Fibroblast of lung (primary cell): ENCODE measurements around the gene APC2. TPM values are rescaled to one million over a fixed set of nuclear protein-coding genes. Genes with fewer than 3 reads are reported as not detected.

Experiments
- DNase-seq, 2 donors: peaks; one replicate each; pipeline versions ENCODE4 v3.0.0 to v3.0.0-alpha.2; 2010; ENCODE audit warnings: low read depth in 2 of 2
- H2AFZ ChIP-seq: 2 replicates; pipeline ENCODE4 v1.5.1; 2012; ENCODE audit warnings: low read length, control low read depth, inconsistent platforms
- H3K27ac ChIP-seq: 2 replicates; pipeline ENCODE4 v1.5.1; 2011; ENCODE audit warnings: low read length, control low read depth; ENCODE audit not compliant: insufficient read depth
- H3K27me3 ChIP-seq: 2 replicates; pipeline ENCODE4 v1.5.1; 2011; ENCODE audit warnings: mild to moderate bottlenecking, low read length; ENCODE audit not compliant: control insufficient read depth, insufficient read depth
- H3K36me3 ChIP-seq: 2 replicates; pipeline ENCODE4 v1.5.1; 2011; ENCODE audit warnings: low read length; ENCODE audit not compliant: control insufficient read depth, insufficient read depth
- H3K4me1 ChIP-seq: 2 replicates; pipeline ENCODE4 v1.5.1; 2011; ENCODE audit warnings: low read length; ENCODE audit not compliant: control insufficient read depth, insufficient read depth; ENCODE audit errors: extremely low read depth
- H3K4me2 ChIP-seq: 2 replicates; pipeline ENCODE4 v1.5.1; 2011; ENCODE audit warnings: low read length, control low read depth; ENCODE audit not compliant: insufficient read depth; ENCODE audit errors: extremely low read depth
- H3K4me3 ChIP-seq, 4 experiments: fragments of 200-600 bp in 1 of 4; sonication (generic) in 1 of 4; replicated peaks in 1 of 4; 2 replicates each; pipeline ENCODE4 v1.5.1; 2011 to 2016; ENCODE audit warnings: low read length in 4 of 4, low read depth in 3 of 4, mild to moderate bottlenecking in 3 of 4, control low read depth in 2 of 4, inconsistent platforms in 1 of 4, mixed read lengths in 1 of 4; ENCODE audit not compliant: insufficient read depth in 1 of 4; ENCODE audit errors: control extremely low read depth in 1 of 4
- H3K79me2 ChIP-seq: 2 replicates; pipeline ENCODE4 v1.5.1; 2012; ENCODE audit warnings: mild to moderate bottlenecking, low read length, inconsistent platforms; ENCODE audit not compliant: control insufficient read depth, insufficient read depth
- H3K9ac ChIP-seq: 2 replicates; pipeline ENCODE4 v1.5.1; 2011; ENCODE audit warnings: mild to moderate bottlenecking, low read length, control low read depth; ENCODE audit not compliant: insufficient read depth
- H3K9me3 ChIP-seq: 2 replicates; pipeline ENCODE4 v1.5.1; 2012; ENCODE audit warnings: low read depth, low read length; ENCODE audit not compliant: control insufficient read depth, insufficient read depth
- H4K20me1 ChIP-seq: 2 replicates; pipeline ENCODE4 v1.5.1; 2011; ENCODE audit warnings: low read length; ENCODE audit not compliant: control insufficient read depth, insufficient read depth; ENCODE audit errors: extremely low read depth
- EZH2 ChIP-seq: IDR thresholded peaks from 2 replicates; pipeline ENCODE4 v1.5.1; 2012; ENCODE audit warnings: low read length, control low read depth, mild to moderate bottlenecking; ENCODE audit errors: missing control alignments
- polyA plus RNA-seq, 2 donors: library from polyadenylated mRNA; depleted of rRNA in 1 of 2; stranded (reverse) in 1 of 2; unstranded in 1 of 2; fragments of >200 nt; gene quantifications; 2 replicates each; pipeline ENCODE4 v1.2.1, GENCODE V29; 2011 to 2012; ENCODE audit warnings: missing spikeins in 1 of 2
- total RNA-seq: library from RNA; depleted of rRNA; stranded (reverse); fragments of >200 nt; gene quantifications from 2 replicates; pipeline ENCODE4 v1.2.1, GENCODE V29; 2014
- TF ChIP-seq, protein P1 (sequence below), 2 donors: IDR thresholded peaks in 1 of 2; conservative IDR thresholded peaks in 1 of 2; 1 replicate in 1 of 2; 2 replicates in 1 of 2; pipeline ENCODE4 v1.5.1; 2011 to 2012; ENCODE audit warnings: low read length in 2 of 2, control low read depth in 1 of 2, inconsistent platforms in 1 of 2, low read depth in 1 of 2, mild to moderate bottlenecking in 1 of 2

The APC2 gene
- total and polyA plus RNA-seq, 2 donors (not counting 1 experiment from before 2014, with no cell fraction given), result 0.01 to 0.50 TPM

DNA sequence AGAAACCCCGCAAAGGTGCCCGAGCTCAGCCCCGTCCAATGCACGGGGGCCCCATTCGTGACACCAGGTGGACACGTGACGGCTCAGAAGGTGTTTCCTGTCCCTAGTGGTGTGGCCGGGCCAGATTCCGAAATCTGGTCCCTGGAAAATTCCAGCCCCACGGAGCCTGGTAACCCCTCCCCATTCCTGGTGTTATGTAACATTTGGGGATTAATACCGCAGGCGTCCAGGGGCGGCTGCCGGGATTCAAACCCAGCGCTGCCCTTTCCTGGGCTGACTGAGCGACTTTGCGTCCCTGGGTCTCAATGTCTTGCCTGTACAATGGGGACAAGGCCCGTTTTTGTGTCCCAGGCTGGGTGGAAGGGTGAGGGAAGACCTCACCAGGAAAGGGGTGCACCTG is 72.9 kb downstream of the APC2 start:
- Histone ChIP-seq H3K79me2 (no peaks in the 10 kb centered on the region), H3K4me1 (no peaks in the 10 kb centered on the region), H3K4me3 (no peak overlapping the region), H3K36me3 (no peaks in the 10 kb centered on the region), H3K27me3 (peaks cover 21% of the 10 kb centered on the region), H3K9ac (no peak overlapping the region), H2AFZ (no peak overlapping the region), H3K27ac (no peak overlapping the region), H3K4me2 (no peak overlapping the region), H3K9me3 (no peaks in the 10 kb centered on the region), H4K20me1 (no peaks in the 10 kb centered on the region)
- DNase-seq, result no peak
- no peak for TF ChIP-seq EZH2
- TF ChIP-seq, protein P1, sequence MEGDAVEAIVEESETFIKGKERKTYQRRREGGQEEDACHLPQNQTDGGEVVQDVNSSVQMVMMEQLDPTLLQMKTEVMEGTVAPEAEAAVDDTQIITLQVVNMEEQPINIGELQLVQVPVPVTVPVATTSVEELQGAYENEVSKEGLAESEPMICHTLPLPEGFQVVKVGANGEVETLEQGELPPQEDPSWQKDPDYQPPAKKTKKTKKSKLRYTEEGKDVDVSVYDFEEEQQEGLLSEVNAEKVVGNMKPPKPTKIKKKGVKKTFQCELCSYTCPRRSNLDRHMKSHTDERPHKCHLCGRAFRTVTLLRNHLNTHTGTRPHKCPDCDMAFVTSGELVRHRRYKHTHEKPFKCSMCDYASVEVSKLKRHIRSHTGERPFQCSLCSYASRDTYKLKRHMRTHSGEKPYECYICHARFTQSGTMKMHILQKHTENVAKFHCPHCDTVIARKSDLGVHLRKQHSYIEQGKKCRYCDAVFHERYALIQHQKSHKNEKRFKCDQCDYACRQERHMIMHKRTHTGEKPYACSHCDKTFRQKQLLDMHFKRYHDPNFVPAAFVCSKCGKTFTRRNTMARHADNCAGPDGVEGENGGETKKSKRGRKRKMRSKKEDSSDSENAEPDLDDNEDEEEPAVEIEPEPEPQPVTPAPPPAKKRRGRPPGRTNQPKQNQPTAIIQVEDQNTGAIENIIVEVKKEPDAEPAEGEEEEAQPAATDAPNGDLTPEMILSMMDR (conservative IDR thresholded peaks at IDR 0.05 in 1 of 2, IDR thresholded peaks at IDR 0.05 in 1 of 2; ENCODE audit: low read depth in 1 of 2, low read length in 2 of 2), result no peak

Other genes starting within 250 kb of the APC2 start
- 96.6 and 100 TPM in 2 replicates for gene STK11, start 244.3 kb upstream of the APC2 start, total RNA-seq
- gene STK11, start 244.3 kb upstream of the APC2 start, polyA plus RNA-seq, result 23.7 TPM in 2 replicates
- gene CBARP, start 212.1 kb upstream of the APC2 start, total RNA-seq, result 1.5 TPM in 2 replicates
- 0.31 and 1.0 TPM in 2 replicates for gene CBARP, start 212.1 kb upstream of the APC2 start, polyA plus RNA-seq
- gene ATP5F1D, start 208.4 kb upstream of the APC2 start, total RNA-seq, result 13.4 and 20.5 TPM in 2 replicates
- 53.8 and 79.8 TPM in 2 replicates for gene ATP5F1D, start 208.4 kb upstream of the APC2 start, polyA plus RNA-seq
- 13.6 and 18.8 TPM in 2 replicates for gene MIDN, start 201.5 kb upstream of the APC2 start, total RNA-seq
- gene MIDN, start 201.5 kb upstream of the APC2 start, polyA plus RNA-seq, result 12.0 and 18.0 TPM in 2 replicates
- gene CIRBP, start 180.8 kb upstream of the APC2 start, total RNA-seq, result 104 and 110 TPM in 2 replicates
- 260 and 298 TPM in 2 replicates for gene CIRBP, start 180.8 kb upstream of the APC2 start, polyA plus RNA-seq
- gene FAM174C, start 174.6 kb upstream of the APC2 start, total RNA-seq, result 22.5 and 24.7 TPM in 2 replicates
- gene FAM174C, start 174.6 kb upstream of the APC2 start, polyA plus RNA-seq, result 16.1 and 23.7 TPM in 2 replicates
- 0.17 TPM in 1 of 2 replicates, not detected in the other for gene EFNA2, start 164.2 kb upstream of the APC2 start, total RNA-seq
- gene EFNA2, start 164.2 kb upstream of the APC2 start, polyA plus RNA-seq, result not detected in 2 replicates
- gene NDUFS7, start 66.2 kb upstream of the APC2 start, total RNA-seq, result 55.0 and 71.2 TPM in 2 replicates
- gene NDUFS7, start 66.2 kb upstream of the APC2 start, polyA plus RNA-seq, result 29.6 and 30.3 TPM in 2 replicates
- gene GAMT, start 48.6 kb upstream of the APC2 start, total RNA-seq, result 31.1 and 44.1 TPM in 2 replicates
- gene GAMT, start 48.6 kb upstream of the APC2 start, polyA plus RNA-seq, result 20.0 and 32.6 TPM in 2 replicates
- 34.9 and 49.5 TPM in 2 replicates for gene DAZAP1, start 42.5 kb upstream of the APC2 start, total RNA-seq
- 44.6 and 65.4 TPM in 2 replicates for gene DAZAP1, start 42.5 kb upstream of the APC2 start, polyA plus RNA-seq
- 369 and 494 TPM in 2 replicates for gene RPS15, start 11.7 kb upstream of the APC2 start, total RNA-seq
- 878 and 1,038 TPM in 2 replicates for gene RPS15, start 11.7 kb upstream of the APC2 start, polyA plus RNA-seq
- 21.8 and 24.8 TPM in 2 replicates for gene C19orf25, start 29.1 kb downstream of the APC2 start, total RNA-seq
- gene C19orf25, start 29.1 kb downstream of the APC2 start, polyA plus RNA-seq, result 11.2 and 12.0 TPM in 2 replicates
- 1.5 and 3.5 TPM in 2 replicates for gene PCSK4, start 40.2 kb downstream of the APC2 start, total RNA-seq
- gene PCSK4, start 40.2 kb downstream of the APC2 start, polyA plus RNA-seq, result 0.26 and 0.28 TPM in 2 replicates
- gene REEP6, start 41.1 kb downstream of the APC2 start, total RNA-seq, result 0.99 and 1.3 TPM in 2 replicates
- gene REEP6, start 41.1 kb downstream of the APC2 start, polyA plus RNA-seq, result 0.47 and 0.55 TPM in 2 replicates
- 1.5 and 3.1 TPM in 2 replicates for gene ADAMTSL5, start 62.9 kb downstream of the APC2 start, total RNA-seq
- 4.3 and 4.7 TPM in 2 replicates for gene ADAMTSL5, start 62.9 kb downstream of the APC2 start, polyA plus RNA-seq
- not detected in 2 replicates for gene PLK5, start 74.0 kb downstream of the APC2 start, total RNA-seq
- not detected in 2 replicates for gene PLK5, start 74.0 kb downstream of the APC2 start, polyA plus RNA-seq
- 33.0 and 40.1 TPM in 2 replicates for gene MEX3D, start 118.2 kb downstream of the APC2 start, total RNA-seq
- 5.3 and 6.3 TPM in 2 replicates for gene MEX3D, start 118.2 kb downstream of the APC2 start, polyA plus RNA-seq
- gene MBD3, start 142.7 kb downstream of the APC2 start, total RNA-seq, result 66.8 and 85.2 TPM in 2 replicates
- gene MBD3, start 142.7 kb downstream of the APC2 start, polyA plus RNA-seq, result 19.8 and 27.6 TPM in 2 replicates
- gene UQCR11, start 155.3 kb downstream of the APC2 start, total RNA-seq, result 89.2 and 110 TPM in 2 replicates
- 92.5 and 101 TPM in 2 replicates for gene UQCR11, start 155.3 kb downstream of the APC2 start, polyA plus RNA-seq
- gene TCF3, start 202.5 kb downstream of the APC2 start, total RNA-seq, result 53.7 and 54.7 TPM in 2 replicates
- gene TCF3, start 202.5 kb downstream of the APC2 start, polyA plus RNA-seq, result 39.3 and 53.4 TPM in 2 replicates